Motor neuron (in vitro differentiated cells): ENCODE results near the gene SIVA1. TPM values are rescaled to one million over a fixed set of nuclear protein-coding genes. Genes with fewer than 3 reads are reported as not detected.

ENCODE experiments used
- ATAC-seq, 8 experiments: fragments of 200-7000 bp; cut with Tn5 transposase; replicated peaks in 6 of 8; 2 replicates each; pipeline ENCODE4 v1.8.0; 2021; ENCODE audit warnings: mild to moderate bottlenecking in 8 of 8, moderate library complexity in 8 of 8
- H3K27ac ChIP-seq, 2 donors: fragments of 250-450 bp; sonication (Bioruptor Pico); 2 replicates each; pipeline ENCODE4 v1.9.0; 2021; ENCODE audit warnings: antibody characterized with exemption in 2 of 2, mild to moderate bottlenecking in 2 of 2, moderate library complexity in 1 of 2
- H3K4me1 ChIP-seq, 2 donors: fragments of 250-450 bp; sonication (Bioruptor Pico); replicated peaks in 1 of 2; 2 replicates each; pipeline ENCODE4 v1.6.1; 2021; ENCODE audit warnings: antibody characterized with exemption in 2 of 2, mild to moderate bottlenecking in 2 of 2, moderate library complexity in 1 of 2
- H3K4me3 ChIP-seq, 5 donors: fragments of 250-450 bp; sonication (Bioruptor Pico); 2 replicates each; pipeline ENCODE4 v1.9.0; 2021; ENCODE audit warnings: antibody characterized with exemption in 5 of 5, mild to moderate bottlenecking in 5 of 5, moderate library complexity in 4 of 5
- WGBS, 10 experiments: fragments of 450-650 bp; shearing (Covaris generic); methylation state at CpG; one replicate each; pipeline ENCODE4 v1.0.0; 2022; 5-methylcytosine and 5-hydroxymethylcytosine counted together
- in situ Hi-C, 9 experiments: fragments of 400-800 bp; cut with MboI; loops; one replicate each; pipeline ENCODE4 v1.15.0; 2021; ENCODE audit warnings: low sequenced_read_pairs in 9 of 9, low pct_unique_long_range_greater_than_20kb in 2 of 9; ENCODE audit not compliant: unreplicated experiment in 9 of 9
- total RNA-seq, 8 experiments: library from RNA; unstranded; fragments of 300-600 nt; gene quantifications; 2 replicates each; pipeline versions ENCODE4 v1.2.3 to v1.2.4, GENCODE V29; 2022

The SIVA1 gene
- total RNA-seq, 8 experiments from 2014 or later: 41.3 to 90.2 (median 52.7) TPM

DNA sequence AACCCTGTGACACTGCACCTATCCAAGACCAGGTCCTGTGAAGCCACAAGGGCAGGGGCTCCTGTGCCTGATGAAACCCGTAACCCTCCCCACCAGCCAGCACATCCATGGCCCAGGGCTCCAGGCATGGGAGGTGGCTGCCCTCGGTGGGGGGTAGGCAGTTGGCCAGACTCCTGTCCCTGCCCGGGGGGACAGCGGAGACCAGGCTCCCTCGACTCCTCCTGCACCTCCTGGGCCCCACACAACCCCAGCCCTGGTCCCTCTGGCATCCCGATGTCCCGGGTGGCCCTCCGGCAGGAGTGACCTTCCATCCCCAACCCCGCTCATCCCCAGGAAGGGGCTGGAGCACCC lies 31.2 kb downstream of the SIVA1 start:
- Histone ChIP-seq H3K27ac (no peak overlapping the region), H3K4me1 (peaks cover 10 to 28% of the 10 kb centered on the region in 2 donors), H3K4me3 (no peak overlapping the region)
- peak in 3 of 8 experiments; percentile 18 to 41 (median 25) for ATAC-seq
- 80 to 100% methylated on average over 1 to 3 of the region's 9 CpGs; no CpG with 5 or more reads in 8 of the 10 experiments for WGBS, 10 experiments
- in situ Hi-C loops: no loop called here

GRCh38 chr14:104784846-104785707 lies 32.1 kb downstream of the SIVA1 start:
- Histone ChIP-seq H3K4me3 (no peak overlapping the region), H3K27ac (no peak overlapping the region), H3K4me1 (peaks cover 10 to 28% of the 10 kb centered on the region in 2 donors)
- in situ Hi-C loops: no loop called here
- 70 to 100% (median 94%) methylated on average over 2 to 5 of the region's 36 CpGs; no CpG with 5 or more reads in 7 of the 10 experiments for WGBS, 10 experiments
- ATAC-seq: peak in 2 of 8 experiments; percentile 6 to 44

DNA sequence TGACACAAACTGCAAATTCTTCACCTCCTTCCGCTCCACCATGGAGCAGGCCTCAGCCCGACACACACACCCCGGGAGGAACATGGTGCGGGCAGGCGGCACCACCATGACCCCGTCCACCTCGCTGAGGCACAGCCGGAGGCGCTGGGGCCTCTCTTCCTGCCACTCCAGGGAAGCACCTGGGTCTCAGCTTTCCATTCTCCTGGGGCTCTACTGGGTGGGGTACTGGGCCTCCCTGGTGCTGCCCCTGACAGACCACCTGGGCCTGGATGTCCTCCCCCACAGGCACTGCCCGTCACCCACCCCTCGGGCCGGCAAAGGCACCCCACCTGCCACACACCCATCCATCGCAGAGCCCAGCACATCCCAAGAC lies 32.7 kb downstream of the SIVA1 start:
- no peak overlapping the region for H3K27ac ChIP-seq
- H3K4me3 ChIP-seq: no peak overlapping the region
- in situ Hi-C loops: no loop called here
- ATAC-seq: no peak
- H3K4me1 ChIP-seq: peaks cover 10 to 28% of the 10 kb centered on the region in 2 donors
- 80 to 100% (median 97%) methylated on average over 1 to 5 of the region's 13 CpGs; no CpG with 5 or more reads in 7 of the 10 experiments for WGBS, 10 experiments

DNA sequence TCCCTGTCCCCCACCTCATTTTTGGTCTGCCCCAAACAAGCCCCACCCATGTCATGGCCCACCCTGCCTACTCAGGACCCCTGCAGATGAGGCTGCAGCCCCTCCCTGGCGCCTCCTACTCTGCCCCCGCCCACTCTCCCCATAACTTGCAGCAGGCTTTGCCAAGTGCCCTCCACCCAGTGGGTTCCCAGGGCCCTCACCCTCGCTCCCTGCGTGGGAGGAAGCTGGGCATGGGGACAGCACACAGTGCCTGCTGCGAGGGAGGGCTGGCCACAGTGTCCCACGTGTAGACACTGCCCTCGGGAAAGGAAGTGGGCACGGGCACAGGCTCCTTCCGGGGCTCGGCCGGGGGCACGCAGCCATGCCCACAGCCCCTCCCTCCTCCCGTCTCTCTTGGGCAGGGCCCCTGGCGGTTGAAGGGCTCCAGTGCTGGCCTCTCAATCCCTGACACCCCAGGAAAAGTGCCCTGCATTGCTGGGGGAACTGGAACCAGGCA lies 33.2 kb downstream of the SIVA1 start:
- ATAC-seq: no peak
- no peak overlapping the region for H3K27ac ChIP-seq
- WGBS, 10 experiments: no CpG with 5 or more reads among the region's 14 CpGs
- peaks cover 10 to 28% of the 10 kb centered on the region in 2 donors for H3K4me1 ChIP-seq
- in situ Hi-C loops: no loop called here
- H3K4me3 ChIP-seq: no peak overlapping the region

DNA sequence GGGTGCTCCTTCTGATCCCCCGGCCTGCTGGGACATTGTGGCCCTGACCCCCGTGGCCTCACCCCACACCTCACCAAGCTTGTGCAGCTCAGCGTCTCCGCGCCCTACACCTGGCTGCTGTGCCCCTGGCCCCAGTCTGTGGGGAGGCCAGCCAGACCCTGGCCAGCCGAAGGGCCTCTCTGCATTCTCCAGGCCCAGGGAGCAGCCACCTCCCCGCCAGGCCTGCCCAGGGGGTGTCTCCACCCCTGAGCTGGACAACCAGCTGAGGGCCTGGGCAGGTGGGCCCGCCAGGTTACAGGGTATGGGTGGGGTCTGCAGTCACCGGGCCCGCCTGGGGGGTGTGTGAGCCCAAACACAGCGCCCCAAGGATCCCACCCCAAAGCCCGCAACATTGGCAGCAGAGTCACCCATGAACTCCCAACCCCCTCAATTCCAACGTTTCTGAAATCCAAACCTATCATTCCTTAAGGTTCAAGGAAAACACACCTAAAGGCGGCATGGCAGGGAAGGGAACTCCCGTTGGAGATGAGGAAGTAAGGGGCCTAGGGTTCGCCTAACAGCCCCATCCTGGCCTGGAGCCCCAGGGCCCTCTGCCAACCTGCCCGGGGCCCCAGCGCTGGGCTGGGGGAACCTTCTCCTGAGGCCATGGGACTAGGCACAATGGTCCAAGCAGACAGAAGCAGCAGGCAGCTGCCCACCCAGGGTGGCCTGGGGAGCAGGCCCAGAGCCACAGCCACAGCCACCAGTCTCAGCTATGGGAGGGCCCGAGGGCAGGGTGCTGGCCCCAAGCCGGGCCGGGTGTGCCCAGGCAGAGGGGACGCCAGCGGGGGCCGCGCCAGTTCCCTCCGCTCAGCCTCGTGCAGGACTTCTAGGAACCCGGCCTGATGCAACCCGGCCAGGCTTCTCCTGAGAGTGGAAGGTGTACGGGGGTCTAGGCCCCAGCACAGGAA lies 34.1 kb downstream of the SIVA1 start:
- in situ Hi-C loops: no loop called here

DNA sequence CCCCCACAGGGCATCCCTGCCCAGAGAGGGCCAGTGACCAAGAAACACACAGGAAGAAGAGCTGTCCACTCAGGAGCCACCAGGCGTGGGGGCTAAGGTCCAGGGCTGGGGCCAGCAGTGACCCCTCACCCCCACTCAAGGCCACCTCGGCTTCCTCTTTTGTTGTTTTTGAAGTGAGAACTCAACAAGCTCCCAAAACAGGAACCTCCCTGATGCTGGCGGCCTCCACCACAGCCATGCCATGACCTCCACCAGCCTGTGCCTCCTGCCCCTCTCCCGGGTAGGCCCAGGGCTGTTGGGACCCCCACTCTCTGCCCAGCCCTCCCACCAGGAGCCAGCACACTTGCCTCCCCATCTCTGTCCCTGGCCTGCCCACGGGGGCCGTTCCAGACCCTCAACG lies 34.8 kb downstream of the SIVA1 start:
- WGBS, 10 experiments: 72 to 100% (median 80%) methylated on average over 1 to 3 of the region's 7 CpGs; no CpG with 5 or more reads in 7 of the 10 experiments
- H3K4me1 ChIP-seq: peaks cover 10 to 21% of the 10 kb centered on the region in 2 donors

More for the DNA sequence above, 34.1 kb downstream of the SIVA1 start:
- H3K4me3 ChIP-seq: no peak overlapping the region
- H3K4me1 ChIP-seq: peaks cover 10 to 28% of the 10 kb centered on the region in 2 donors
- WGBS, 10 experiments: 60 to 97% (median 90%) methylated on average over 2 to 7 of the region's 30 CpGs; no CpG with 5 or more reads in 4 of the 10 experiments
- no peak overlapping the region for H3K27ac ChIP-seq
- ATAC-seq: no peak

GRCh38 chr14:104788161-104788818 lies 35.3 kb downstream of the SIVA1 start:
- in situ Hi-C loops: no loop called here
- peak in 5 of 8 experiments; percentile 25 to 63 (median 48) for ATAC-seq
- peaks cover 13 to 20% of the 10 kb centered on the region in 2 donors for H3K4me1 ChIP-seq
- no peak overlapping the region for H3K4me3 ChIP-seq
- 75 to 93% (median 83%) methylated on average over 1 to 3 of the region's 14 CpGs; no CpG with 5 or more reads in 7 of the 10 experiments for WGBS, 10 experiments
- peak overlapping the region in 1 of 2 donors; percentile 73 for H3K27ac ChIP-seq

More for the DNA sequence above, 34.8 kb downstream of the SIVA1 start:
- in situ Hi-C loops: no loop called here
- ATAC-seq: no peak
- H3K27ac ChIP-seq: peak overlapping the region in 1 of 2 donors; percentile 73
- H3K4me3 ChIP-seq: no peak overlapping the region

DNA sequence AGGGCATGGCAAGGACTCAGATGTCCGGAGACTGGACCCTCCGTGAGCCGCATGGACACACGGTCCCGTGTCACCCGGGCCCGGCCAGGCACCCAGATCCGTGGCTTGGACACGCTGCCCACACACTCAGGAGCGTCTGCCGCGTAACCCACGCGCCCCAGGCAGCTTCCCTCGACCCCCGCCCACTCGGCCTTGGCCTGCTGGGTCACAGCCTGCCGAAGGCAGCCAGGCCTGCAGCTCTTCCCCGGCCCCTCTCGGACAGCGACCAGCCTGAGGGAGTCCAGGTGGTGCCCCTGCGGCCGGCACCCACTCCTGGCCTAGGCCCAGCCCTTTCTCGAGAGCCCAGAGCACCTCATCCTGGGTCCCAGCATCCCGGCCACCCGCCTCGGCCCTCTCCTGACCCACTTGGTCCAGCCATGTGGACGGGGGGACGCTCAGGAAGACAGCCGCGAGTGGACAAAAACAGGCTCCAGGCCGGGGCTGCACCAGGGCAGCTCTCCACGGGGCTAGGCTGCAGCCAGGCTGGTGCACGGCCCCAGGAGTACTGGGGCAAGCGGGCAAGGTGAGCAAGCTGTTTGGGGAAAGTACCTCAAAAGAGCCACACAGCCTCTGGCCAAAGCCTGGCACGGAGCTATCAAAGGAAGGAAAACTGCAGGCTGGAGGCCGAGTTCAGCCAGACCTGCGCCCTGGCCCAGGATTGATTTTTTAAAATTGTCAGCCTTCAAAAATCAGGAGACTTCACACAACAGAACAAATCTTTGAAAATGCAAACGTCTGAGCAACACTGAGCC lies 36.1 kb downstream of the SIVA1 start:
- in situ Hi-C loops: no loop called here
- ATAC-seq: no peak
- Histone ChIP-seq H3K27ac (no peak overlapping the region), H3K4me3 (no peak overlapping the region), H3K4me1 (peaks cover 21 to 26% of the 10 kb centered on the region in 2 donors)
- 40 to 100% (median 84%) methylated on average over 1 to 11 of the region's 39 CpGs; no CpG with 5 or more reads in 5 of the 10 experiments for WGBS, 10 experiments

- whole genome bisulfite sequencing, 10 experiments: 50 to 100% (median 94%) methylated on average over 1 to 8 of the region's 31 CpGs; no CpG with 5 or more reads in 7 of the 10 experiments
- Histone ChIP-seq H3K4me3 (no peak overlapping the region), H3K27ac (no peak overlapping the region), H3K4me1 (peaks cover 26 to 28% of the 10 kb centered on the region in 2 donors)
- in situ Hi-C loops: no loop called here
- ATAC-seq: peak in 1 of 8 experiments; percentile 6
Measured at GRCh38 chr14:104789752-104790743, 37.1 kb downstream of the SIVA1 start.

GRCh38 chr14:104791425-104791824 lies 38.5 kb downstream of the SIVA1 start:
- no peak for ATAC-seq
- H3K4me3 ChIP-seq: no peak overlapping the region
- in situ Hi-C loops: no loop called here
- 67 to 100% methylated on average over 4 of the region's 9 CpGs; no CpG with 5 or more reads in 8 of the 10 experiments for WGBS, 10 experiments
- no peak overlapping the region for H3K27ac ChIP-seq
- H3K4me1 ChIP-seq: peaks cover 31 to 35% of the 10 kb centered on the region in 2 donors
